GM23338 (cell line): ENCODE data around the gene PSMD13. TPM values are rescaled to one million over a fixed set of nuclear protein-coding genes. Genes with fewer than 3 reads are reported as not detected.

Source experiments
- ATAC-seq: fragments of 200-7000 bp; cut with Tn5 transposase; 3 replicates; pipeline ENCODE4 v1.9.1; 2020
- DNase-seq: peaks from one replicate; pipeline ENCODE4 v3.0.0-alpha.2; 2015; ENCODE audit warnings: low spot score
- H2AFZ ChIP-seq: fragments of 200-600 bp; sonication (generic); 2 replicates; pipeline ENCODE4 v1.8.0; 2016; ENCODE audit warnings: antibody characterized with exemption, mild to moderate bottlenecking, moderate library complexity
- H3F3A ChIP-seq: fragments of 200-600 bp; sonication (generic); replicated peaks from 2 replicates; pipeline ENCODE4 v1.8.0; 2017; ENCODE audit warnings: antibody characterized with exemption, mixed run types, low read depth
- H3K27ac ChIP-seq: fragments of 200-600 bp; sonication (generic); 2 replicates; pipeline ENCODE4 v1.6.1; 2016; ENCODE audit warnings: low read depth
- H3K27me3 ChIP-seq: fragments of 200-600 bp; sonication (generic); 2 replicates; pipeline ENCODE4 v1.8.0; 2016; ENCODE audit warnings: mild to moderate bottlenecking, mixed run types, moderate library complexity; ENCODE audit not compliant: insufficient read depth
- H3K36me3 ChIP-seq: fragments of 200-600 bp; sonication (generic); 2 replicates; pipeline ENCODE4 v1.8.0; 2016; ENCODE audit warnings: mild to moderate bottlenecking; ENCODE audit not compliant: insufficient read depth
- H3K4me1 ChIP-seq: fragments of 200-600 bp; sonication (generic); 2 replicates; pipeline ENCODE4 v1.8.0; 2016; ENCODE audit warnings: mild to moderate bottlenecking, moderate library complexity; ENCODE audit not compliant: insufficient read depth
- H3K4me2 ChIP-seq: fragments of 200-600 bp; sonication (generic); 2 replicates; pipeline ENCODE4 v1.7.1; 2017; ENCODE audit warnings: mixed run types
- H3K4me3 ChIP-seq: fragments of 200-600 bp; sonication (generic); 2 replicates; pipeline ENCODE4 v1.6.1; 2016; ENCODE audit warnings: mixed run types
- H3K79me2 ChIP-seq: fragments of 200-600 bp; sonication (generic); replicated peaks from 2 replicates; pipeline ENCODE4 v1.8.0; 2017; ENCODE audit warnings: mild to moderate bottlenecking; ENCODE audit not compliant: insufficient read depth
- H3K9me2 ChIP-seq: fragments of 200-600 bp; sonication (generic); 2 replicates; pipeline ENCODE4 v1.8.0; 2017; ENCODE audit not compliant: insufficient read depth
- H4K20me1 ChIP-seq: fragments of 200-600 bp; sonication (generic); replicated peaks from 2 replicates; pipeline ENCODE4 v1.8.0; 2017; ENCODE audit warnings: mild to moderate bottlenecking; ENCODE audit not compliant: insufficient read depth
- H3K27ac Mint-ChIP-seq: 2 replicates; pipeline ENCODE4 v1.8.0; 2020; ENCODE audit warnings: inconsistent platforms, mild to moderate bottlenecking, moderate library complexity, mixed read lengths
- H3K27me3 Mint-ChIP-seq: 3 replicates; pipeline ENCODE4 v1.8.0; 2022; ENCODE audit warnings: low read depth, mild to moderate bottlenecking, moderate library complexity, mixed read lengths, inconsistent platforms; ENCODE audit not compliant: insufficient read depth, poor library complexity
- H3K36me3 Mint-ChIP-seq: 3 replicates; pipeline ENCODE4 v1.8.0; 2021; ENCODE audit warnings: low read depth, mild to moderate bottlenecking, inconsistent platforms, moderate library complexity, mixed read lengths
- H3K4me1 Mint-ChIP-seq: 3 replicates; pipeline ENCODE4 v1.8.0; 2020; ENCODE audit warnings: mild to moderate bottlenecking, inconsistent platforms, mixed read lengths
- H3K4me3 Mint-ChIP-seq: 3 replicates; pipeline ENCODE4 v1.8.0; 2021; ENCODE audit warnings: moderate library complexity, mild to moderate bottlenecking, inconsistent platforms, mixed read lengths
- H3K9me3 Mint-ChIP-seq: 3 replicates; pipeline ENCODE4 v1.8.0; 2020; ENCODE audit warnings: moderate library complexity, mild to moderate bottlenecking, inconsistent platforms, mixed read lengths
- CREB1 ChIP-seq: fragments of 250-450 bp; sonication (Bioruptor Pico); IDR thresholded peaks from 2 replicates; pipeline ENCODE4 v1.5.0; 2020; ENCODE audit warnings: low read depth, mild to moderate bottlenecking, moderate library complexity
- EZH2phosphoT487 ChIP-seq: fragments of 200-600 bp; sonication (generic); IDR thresholded peaks from one replicate; pipeline ENCODE4 v1.8.1; 2018; ENCODE audit warnings: antibody characterized with exemption; ENCODE audit not compliant: unreplicated experiment
- NANOG ChIP-seq: IDR thresholded peaks from 2 replicates; pipeline ENCODE4 v1.6.1; 2016; ENCODE audit warnings: antibody characterized with exemption, borderline replicate concordance
- POLR2AphosphoS5 ChIP-seq: IDR thresholded peaks from 2 replicates; pipeline ENCODE4 v1.6.1; 2016; ENCODE audit warnings: antibody characterized with exemption, low read depth
- REST ChIP-seq: IDR thresholded peaks from one replicate; pipeline ENCODE4 v1.6.1; 2018; ENCODE audit warnings: antibody characterized with exemption; ENCODE audit not compliant: unreplicated experiment
- STAT1 ChIP-seq: IDR thresholded peaks from one replicate; pipeline ENCODE4 v1.6.1; 2016; ENCODE audit warnings: antibody characterized with exemption; ENCODE audit not compliant: unreplicated experiment
- ZNF331 ChIP-seq: fragments of 250-450 bp; sonication (Bioruptor Pico); IDR thresholded peaks from 2 replicates; pipeline ENCODE4 v1.5.0; 2020; ENCODE audit warnings: low read depth, mild to moderate bottlenecking, moderate library complexity
- polyA plus RNA-seq: library from polyadenylated mRNA; unstranded; fragments of >200 nt; fragmentation: Nextera tagmentation; extraction: Ambion mirVana; gene quantifications from 2 replicates; pipeline ENCODE4 v1.2.1, GENCODE V29; 2016
- total RNA-seq: library from RNA; depleted of rRNA; stranded (reverse); fragments of >200 nt; shearing (Covaris generic); gene quantifications from 2 replicates; pipeline ENCODE4 v1.2.3, GENCODE V29; 2014
- TF ChIP-seq, protein P1 (sequence below), 2 experiments: fragments of 200-600 bp in 1 of 2; sonication (generic) in 1 of 2; conservative IDR thresholded peaks; 2 replicates each; pipeline versions ENCODE4 v1.5.1 to v1.6.1; 2016 to 2017; ENCODE audit warnings: antibody characterized with exemption in 2 of 2, low read depth in 2 of 2, mild to moderate bottlenecking in 2 of 2, moderate library complexity in 1 of 2

Gene PSMD13
- total and polyA plus RNA-seq, 2 experiments from 2014 or later, result 111 to 114 TPM

GRCh38 chr11:297586-298405 lies 61.0 kb downstream of the PSMD13 start:
- peaks cover 28% of the 10 kb centered on the region for H3K4me1 ChIP-seq
- 0 out of 2 replicates have a peak, but pooled peaks cover 8% of the 10 kb centered on the region for H3F3A ChIP-seq
- peaks cover under 1% of the 10 kb centered on the region; the same call in 2 of the 3 replicates for H3K9me3 Mint-ChIP-seq
- H3K27me3 ChIP-seq, result no peaks in the 10 kb centered on the region
- H3K4me2 ChIP-seq, result no peak overlapping the region
- H3K79me2 ChIP-seq, result no peaks in the 10 kb centered on the region
- H3K27ac Mint-ChIP-seq, result peak overlapping the region; percentile 61
- H3K9me2 ChIP-seq, result no peaks in the 10 kb centered on the region
- H3K4me1 Mint-ChIP-seq, result peaks cover 28% of the 10 kb centered on the region
- peaks cover 14% of the 10 kb centered on the region for H3K27me3 Mint-ChIP-seq
- H4K20me1 ChIP-seq, result no peaks in the 10 kb centered on the region
- no peak for TF ChIP-seq ZNF331 (CRISPR knock-in tag)
- TF ChIP-seq, protein P1, sequence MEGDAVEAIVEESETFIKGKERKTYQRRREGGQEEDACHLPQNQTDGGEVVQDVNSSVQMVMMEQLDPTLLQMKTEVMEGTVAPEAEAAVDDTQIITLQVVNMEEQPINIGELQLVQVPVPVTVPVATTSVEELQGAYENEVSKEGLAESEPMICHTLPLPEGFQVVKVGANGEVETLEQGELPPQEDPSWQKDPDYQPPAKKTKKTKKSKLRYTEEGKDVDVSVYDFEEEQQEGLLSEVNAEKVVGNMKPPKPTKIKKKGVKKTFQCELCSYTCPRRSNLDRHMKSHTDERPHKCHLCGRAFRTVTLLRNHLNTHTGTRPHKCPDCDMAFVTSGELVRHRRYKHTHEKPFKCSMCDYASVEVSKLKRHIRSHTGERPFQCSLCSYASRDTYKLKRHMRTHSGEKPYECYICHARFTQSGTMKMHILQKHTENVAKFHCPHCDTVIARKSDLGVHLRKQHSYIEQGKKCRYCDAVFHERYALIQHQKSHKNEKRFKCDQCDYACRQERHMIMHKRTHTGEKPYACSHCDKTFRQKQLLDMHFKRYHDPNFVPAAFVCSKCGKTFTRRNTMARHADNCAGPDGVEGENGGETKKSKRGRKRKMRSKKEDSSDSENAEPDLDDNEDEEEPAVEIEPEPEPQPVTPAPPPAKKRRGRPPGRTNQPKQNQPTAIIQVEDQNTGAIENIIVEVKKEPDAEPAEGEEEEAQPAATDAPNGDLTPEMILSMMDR (conservative IDR thresholded peaks at IDR 0.05; ENCODE audit: low read depth in 2 of 2), result peak in 1 of 2 experiments; percentile 42; a peak in 1 of 4 replicates
- TF ChIP-seq EZH2phosphoT487, result no peak
- peak; percentile 34; the same call in 1 of the 2 replicates for TF ChIP-seq POLR2AphosphoS5
- no peak for TF ChIP-seq REST
- no peak for TF ChIP-seq CREB1 (CRISPR knock-in tag)
- H3K4me3 ChIP-seq, result no peak overlapping the region
- peak; percentile 5 for ATAC-seq
- no peak overlapping the region for H3K27ac ChIP-seq
- no peak overlapping the region for H3K4me3 Mint-ChIP-seq
- H2AFZ ChIP-seq, result no peak overlapping the region
- H3K36me3 ChIP-seq, result no peaks in the 10 kb centered on the region
- DNase-seq, result no peak
- H3K36me3 Mint-ChIP-seq, result peaks cover 8% of the 10 kb centered on the region; the same call in 2 of the 3 replicates

- DNase-seq, result no peak
- Mint-ChIP-seq H3K9me3 (peaks cover 7% of the 10 kb centered on the region; the same call in 2 of the 3 replicates), H3K27me3 (peaks cover 22% of the 10 kb centered on the region), H3K4me3 (no peak overlapping the region; the same call in 2 of the 3 replicates), H3K27ac (no peak overlapping the region), H3K36me3 (peaks cover 9% of the 10 kb centered on the region; the same call in 2 of the 3 replicates), H3K4me1 (peaks cover 34% of the 10 kb centered on the region)
- Histone ChIP-seq H3K27ac (no peak overlapping the region), H3K9me2 (no peaks in the 10 kb centered on the region), H3K4me3 (no peak overlapping the region), H3K27me3 (no peaks in the 10 kb centered on the region), H3K4me2 (no peak overlapping the region), H2AFZ (no peak overlapping the region), H3F3A (peaks cover 8% of the 10 kb centered on the region; the same call in 1 of the 2 replicates), H3K36me3 (no peaks in the 10 kb centered on the region), H3K79me2 (no peaks in the 10 kb centered on the region), H4K20me1 (no peaks in the 10 kb centered on the region), H3K4me1 (peaks cover 35% of the 10 kb centered on the region)
- ATAC-seq, result peak; percentile 2; the same call in 2 of the 3 replicates
- TF ChIP-seq ZNF331 (CRISPR knock-in tag), result no peak
- no peak for TF ChIP-seq STAT1
- TF ChIP-seq CREB1 (CRISPR knock-in tag), result no peak
- TF ChIP-seq, protein P1 (conservative IDR thresholded peaks at IDR 0.05; ENCODE audit: low read depth in 2 of 2), result no peak
- TF ChIP-seq NANOG, result no peak
- TF ChIP-seq REST, result no peak
- TF ChIP-seq POLR2AphosphoS5, result no peak
Observed at GRCh38 chr11:298406-299065, 61.8 kb downstream of the PSMD13 start.
